Spinal cord (tissue), 10 donors: ENCODE data around the gene NUBP1. TPM values are rescaled to one million over a fixed set of nuclear protein-coding genes. Genes with fewer than 3 reads are reported as not detected.
"Not testable (repeated sequence)": the region's sequence is repeated elsewhere in the genome, so short reads cannot be mapped to it uniquely, and the experiment has no call there.

Source experiments
- DNase-seq, 6 donors: peaks; one replicate each; pipeline versions ENCODE4 v3.0.0 to v3.0.0-alpha.2; 2013 to 2015; ENCODE audit warnings: low spot score in 6 of 6, low read depth in 4 of 6
- H3K27ac ChIP-seq: one replicate; pipeline ENCODE4 v1.5.1; 2013; ENCODE audit warnings: low read depth, low read length, control low read depth
- H3K27me3 ChIP-seq: one replicate; pipeline ENCODE4 v1.6.1; 2013; ENCODE audit warnings: low read length; ENCODE audit not compliant: control insufficient read depth, insufficient read depth
- H3K36me3 ChIP-seq: one replicate; pipeline ENCODE4 v1.6.1; 2013; ENCODE audit warnings: low read length; ENCODE audit not compliant: control insufficient read depth, insufficient read depth
- H3K4me1 ChIP-seq: one replicate; pipeline ENCODE4 v1.6.1; 2013; ENCODE audit warnings: low read length; ENCODE audit not compliant: control insufficient read depth, insufficient read depth
- H3K4me3 ChIP-seq: one replicate; pipeline ENCODE4 v1.5.1; 2013; ENCODE audit warnings: low read depth, low read length, control low read depth
- H3K9me3 ChIP-seq: one replicate; pipeline ENCODE4 v1.6.1; 2013; ENCODE audit warnings: low read length; ENCODE audit not compliant: control insufficient read depth, insufficient read depth
- WGBS: methylation state at CpG from one replicate; pipeline ENCODE4 v1.1.5; 2013; ENCODE audit warnings: missing lambda C conversion rate; ENCODE audit not compliant: insufficient coverage; 5-methylcytosine and 5-hydroxymethylcytosine counted together
- polyA plus RNA-seq, 2 donors: library from polyadenylated mRNA; unstranded; fragments of 120-200 nt; gene quantifications; one replicate each; pipeline ENCODE4 v1.2.1, GENCODE V29; 2013; ENCODE audit not compliant: insufficient read length in 2 of 2
- total RNA-seq, 2 donors: library from RNA; depleted of rRNA in 1 of 2; stranded (reverse); fragments of 120-200 nt in 1 of 2; fragments of >200 nt in 1 of 2; gene quantifications; one replicate each; pipeline versions ENCODE4 v1.2.3 to v1.2.4, GENCODE V29; 2013 to 2014
- donor health status: healthy.

The NUBP1 gene
- total and polyA plus RNA-seq, 4 donors, result 13.1 to 34.2 (median 27.7) TPM

DNA sequence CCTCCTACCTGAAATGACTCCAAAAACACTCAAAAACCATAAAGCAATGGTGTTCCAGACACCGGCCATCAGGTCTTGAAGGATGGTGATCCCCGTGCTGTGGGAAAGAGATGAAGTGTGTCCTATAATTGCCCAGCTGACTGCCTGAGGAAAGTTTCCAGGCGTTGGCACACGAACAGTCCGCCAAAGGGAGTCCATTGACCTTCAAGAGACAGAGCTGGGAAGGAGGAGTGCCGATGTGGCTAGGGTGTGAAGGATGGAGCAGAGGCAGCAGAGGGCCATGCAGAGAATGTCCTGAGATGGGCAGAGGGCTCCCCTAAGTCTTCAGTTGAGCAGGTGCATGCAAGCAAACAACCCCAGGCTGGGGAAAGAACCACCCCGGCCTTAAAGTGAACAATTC is 11.9 kb upstream of the NUBP1 start:
- no peaks in the 10 kb centered on the region for H3K27me3 ChIP-seq
- no peak for DNase-seq
- H3K4me1 ChIP-seq, result no peaks in the 10 kb centered on the region
- no peaks in the 10 kb centered on the region for H3K36me3 ChIP-seq
- 87% methylated on average over 6 of the region's 7 CpGs for WGBS
- H3K4me3 ChIP-seq, result no peak overlapping the region
- H3K27ac ChIP-seq, result no peak overlapping the region
- no peaks in the 10 kb centered on the region for H3K9me3 ChIP-seq

- peak; percentile 56 to 93 (median 66) for DNase-seq
- Histone ChIP-seq H3K9me3 (no peaks in the 10 kb centered on the region), H3K27me3 (no peaks in the 10 kb centered on the region), H3K4me3 (no peak overlapping the region), H3K36me3 (no peaks in the 10 kb centered on the region), H3K27ac (no peak overlapping the region), H3K4me1 (peaks cover 3% of the 10 kb centered on the region)
- WGBS, result 0% methylated on average over 3 of the region's 12 CpGs
Measured at GRCh38 chr16:10737068-10737625, 6.5 kb upstream of the NUBP1 start.

GRCh38 chr16:10738231-10739077 is 5.2 kb upstream of the NUBP1 start:
- Histone ChIP-seq H3K9me3 (no peaks in the 10 kb centered on the region), H3K4me3 (no peak overlapping the region), H3K36me3 (no peaks in the 10 kb centered on the region), H3K27me3 (no peaks in the 10 kb centered on the region), H3K27ac (no peak overlapping the region), H3K4me1 (peaks cover 3% of the 10 kb centered on the region)
- DNase-seq, result peak in 1 of 6 donors; percentile 77
- 68% methylated on average over 8 of the region's 12 CpGs for WGBS

GRCh38 chr16:10740000-10740844 is 3.4 kb upstream of the NUBP1 start:
- H3K27me3 ChIP-seq, result no peaks in the 10 kb centered on the region
- no peaks in the 10 kb centered on the region for H3K36me3 ChIP-seq
- H3K4me1 ChIP-seq, result peaks cover 13% of the 10 kb centered on the region
- 91% methylated on average over 8 of the region's 10 CpGs for WGBS
- no peak overlapping the region for H3K27ac ChIP-seq
- H3K4me3 ChIP-seq, result no peak overlapping the region
- DNase-seq, result no peak
- no peaks in the 10 kb centered on the region for H3K9me3 ChIP-seq

GRCh38 chr16:10740845-10741208 is 2.8 kb upstream of the NUBP1 start:
- 77% methylated on average over 2 of the region's 2 CpGs for WGBS
- no peaks in the 10 kb centered on the region for H3K36me3 ChIP-seq
- H3K27ac ChIP-seq, result no peak overlapping the region
- H3K9me3 ChIP-seq, result no peaks in the 10 kb centered on the region
- H3K27me3 ChIP-seq, result no peaks in the 10 kb centered on the region
- H3K4me1 ChIP-seq, result peaks cover 14% of the 10 kb centered on the region
- no peak overlapping the region for H3K4me3 ChIP-seq
- no peak for DNase-seq

GRCh38 chr16:10741249-10741648 is 2.4 kb upstream of the NUBP1 start:
- not testable (repeated sequence) for H3K27ac ChIP-seq, H3K9me3 ChIP-seq, DNase-seq, H3K27me3 ChIP-seq, H3K36me3 ChIP-seq, H3K4me3 ChIP-seq
- peaks cover 14% of the 10 kb centered on the region for H3K4me1 ChIP-seq
- WGBS, result 96% methylated on average over 10 of the region's 10 CpGs

GRCh38 chr16:10741844-10742243 is 1.8 kb upstream of the NUBP1 start:
- DNase-seq, result peak in 2 of 6 donors; percentile 59 to 76
- peaks cover 5% of the 10 kb centered on the region for H3K36me3 ChIP-seq
- no peaks in the 10 kb centered on the region for H3K27me3 ChIP-seq
- H3K4me1 ChIP-seq, result peaks cover 14% of the 10 kb centered on the region
- H3K9me3 ChIP-seq, result no peaks in the 10 kb centered on the region
- H3K27ac ChIP-seq, result no peak overlapping the region
- WGBS, result 61% methylated on average over 2 of the region's 4 CpGs
- H3K4me3 ChIP-seq, result no peak overlapping the region

DNA sequence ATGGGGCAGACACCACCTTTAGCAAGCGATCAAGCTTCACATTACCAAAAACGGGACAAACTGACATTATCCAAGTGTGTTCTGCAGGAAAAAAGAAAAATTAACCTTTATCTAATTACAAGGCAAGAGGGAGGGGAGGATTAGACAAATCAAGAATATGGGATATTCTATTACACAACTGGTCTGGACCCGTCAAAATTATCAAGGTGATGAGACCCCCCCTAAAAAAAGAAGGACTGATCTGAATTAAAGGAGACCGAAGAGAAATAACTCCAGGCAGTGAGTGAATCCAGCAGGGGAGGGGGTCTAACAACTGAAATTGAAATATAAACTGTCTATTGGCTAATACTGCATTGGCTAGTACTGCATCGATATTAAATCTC is 424 bp upstream of the NUBP1 start:
- Histone ChIP-seq H3K9me3 (no peaks in the 10 kb centered on the region), H3K4me1 (peaks cover 11% of the 10 kb centered on the region), H3K4me3 (peak overlapping the region; percentile 61), H3K36me3 (peaks cover 12% of the 10 kb centered on the region), H3K27ac (peak overlapping the region; percentile 98), H3K27me3 (no peaks in the 10 kb centered on the region)
- 5% methylated on average over 2 of the region's 5 CpGs for whole genome bisulfite sequencing
- DNase-seq, result no peak

- Histone ChIP-seq H3K27ac (peak overlapping the region; percentile 67), H3K4me1 (peaks cover 11% of the 10 kb centered on the region), H3K4me3 (peak overlapping the region; percentile 51), H3K9me3 (no peaks in the 10 kb centered on the region), H3K27me3 (no peaks in the 10 kb centered on the region), H3K36me3 (peaks cover 18% of the 10 kb centered on the region)
- DNase-seq, result no peak
- WGBS, result 30% methylated on average over 15 of the region's 17 CpGs
Measured at GRCh38 chr16:10744370-10745030, 858 bp downstream of the NUBP1 start.
